Stimulated activated CD8-positive, alpha-beta memory T cell treated with anti-CD3 and anti-CD28 coated beads, Interleukin-15, amount 100 ng/mL, for 48 hours (primary cell): ENCODE results near the gene RTN4IP1.
A peak's percentile ranks its signal among the peaks of the same experiment; 100 is the strongest.

Experiments used
- DNase-seq, 2 donors: peaks; one replicate each; pipeline ENCODE4 v3.0.0-alpha.2; 2020; ENCODE audit warnings: low read depth in 2 of 2

The RTN4IP1 gene

GRCh38 chr6:106629103-106629858 lies at the start of gene RTN4IP1, which contains the start of gene QRSL1:
TSS of gene RTN4IP1 (minus strand) at chr6:106629498. CDS start at chr6:106629021, 477 bp downstream.
TSS of gene QRSL1 (plus strand) at chr6:106629578. CDS start at chr6:106629682, 104 bp downstream.
- DNase-seq, result peak; percentile 73 to 75

GRCh38 chr6:106677282-106677681 lies 48.0 kb upstream of the RTN4IP1 start:
- DNase-seq, result no peak

GRCh38 chr6:106674541-106675229 lies 45.4 kb upstream of the RTN4IP1 start:
- DNase-seq, result no peak

- DNase-seq, result no peak
Measured at GRCh38 chr6:106671651-106672050, 42.4 kb upstream of the RTN4IP1 start.

- DNase-seq, result no peak
Measured at GRCh38 chr6:106670236-106670635, 40.9 kb upstream of the RTN4IP1 start.

GRCh38 chr6:106667022-106667402 lies 37.7 kb upstream of the RTN4IP1 start:
- no peak for DNase-seq

- no peak for DNase-seq
Measured at GRCh38 chr6:106666282-106667021, 37.2 kb upstream of the RTN4IP1 start.

- no peak for DNase-seq
Measured at GRCh38 chr6:106662458-106662857, 33.2 kb upstream of the RTN4IP1 start.

- DNase-seq, result no peak
Measured at GRCh38 chr6:106659859-106660258, 30.6 kb upstream of the RTN4IP1 start.

- DNase-seq, result no peak
Measured at GRCh38 chr6:106658469-106658868, 29.2 kb upstream of the RTN4IP1 start.

GRCh38 chr6:106648651-106649308 lies 19.5 kb upstream of the RTN4IP1 start:
- DNase-seq, result no peak

GRCh38 chr6:106643061-106643460 lies 13.8 kb upstream of the RTN4IP1 start:
- no peak for DNase-seq

- no peak for DNase-seq
Measured at GRCh38 chr6:106642476-106642875, 13.2 kb upstream of the RTN4IP1 start.

GRCh38 chr6:106639812-106640211 lies 10.5 kb upstream of the RTN4IP1 start:
- DNase-seq, result no peak

GRCh38 chr6:106637717-106638341 lies 8.5 kb upstream of the RTN4IP1 start:
- DNase-seq, result no peak

GRCh38 chr6:106637051-106637716 lies 7.9 kb upstream of the RTN4IP1 start:
- DNase-seq, result no peak

GRCh38 chr6:106634565-106634964 lies 5.3 kb upstream of the RTN4IP1 start:
- DNase-seq, result no peak

- no peak for DNase-seq
Measured at GRCh38 chr6:106631346-106631745, 2.0 kb upstream of the RTN4IP1 start.

GRCh38 chr6:106630366-106630765 lies 1.1 kb upstream of the RTN4IP1 start:
- no peak for DNase-seq

GRCh38 chr6:106629859-106630163 lies 513 bp upstream of the RTN4IP1 start:
- DNase-seq, result peak in 1 of 2 donors; percentile 3

GRCh38 chr6:106628658-106629102 lies 618 bp downstream of the RTN4IP1 start:
- no peak for DNase-seq
